SK-N-SH (cell line): ENCODE measurements around the gene SEMA3C.

Experiments used
- EP300 ChIP-seq, 2 experiments: IDR thresholded peaks; 2 replicates each; pipeline versions ENCODE4 v1.4.0 to v1.6.1; 2012; ENCODE audit warnings: borderline replicate concordance in 1 of 2, low read depth in 1 of 2, low read length in 1 of 2
- FOXJ3 ChIP-seq: sonication (generic); formaldehyde crosslinking; IDR thresholded peaks from 2 replicates; pipeline ENCODE4 v1.5.1; 2020; ENCODE audit warnings: mild to moderate bottlenecking, missing genetic modification reagents
- GABPA ChIP-seq: IDR thresholded peaks from 2 replicates; pipeline ENCODE4 v1.4.0; 2012; ENCODE audit warnings: low read depth, mild to moderate bottlenecking
- GATA2 ChIP-seq: sonication (generic); formaldehyde crosslinking; IDR thresholded peaks from 2 replicates; pipeline ENCODE4 v1.5.0; 2020; ENCODE audit warnings: mild to moderate bottlenecking, missing genetic modification reagents
- JUND ChIP-seq: IDR thresholded peaks from 2 replicates; pipeline ENCODE4 v1.4.0; 2012
- NRF1 ChIP-seq: IDR thresholded peaks from 2 replicates; pipeline ENCODE4 v1.6.1; 2012; ENCODE audit warnings: low read depth, mild to moderate bottlenecking, low read length
- POLR2AphosphoS5 ChIP-seq: IDR thresholded peaks from 2 replicates; pipeline ENCODE4 v1.6.1; 2012; ENCODE audit warnings: low read depth, low read length
- RAD21 ChIP-seq: IDR thresholded peaks from 2 replicates; pipeline ENCODE4 v1.6.1; 2012; ENCODE audit warnings: mild to moderate bottlenecking, low read length
- RCOR1 ChIP-seq: fragments of 150-350 bp; IDR thresholded peaks from 2 replicates; pipeline ENCODE4 v1.6.1; 2017; ENCODE audit warnings: antibody characterized with exemption, low read length
- SIN3A ChIP-seq: IDR thresholded peaks from 2 replicates; pipeline ENCODE4 v1.6.1; 2012; ENCODE audit warnings: low read depth, mild to moderate bottlenecking, low read length, moderate library complexity, borderline replicate concordance
- SMC3 ChIP-seq: IDR thresholded peaks from 2 replicates; pipeline ENCODE4 v1.6.1; 2012; ENCODE audit warnings: low read depth, low read length, improper control_type of control experiment
- TEAD4 ChIP-seq: IDR thresholded peaks from 2 replicates; pipeline ENCODE4 v1.4.0; 2012; ENCODE audit warnings: mild to moderate bottlenecking, borderline replicate concordance; ENCODE audit not compliant: insufficient read depth
- TF ChIP-seq, protein P1 (sequence below): fragments of 200-600 bp; sonication (generic); IDR thresholded peaks from 2 replicates; pipeline ENCODE4 v1.6.1; 2017; ENCODE audit warnings: antibody characterized with exemption, mild to moderate bottlenecking, moderate library complexity
- TF ChIP-seq, protein P2 (sequence below): IDR thresholded peaks from 2 replicates; pipeline ENCODE4 v1.4.0; 2012; ENCODE audit warnings: low read depth, borderline replicate concordance

DNA sequence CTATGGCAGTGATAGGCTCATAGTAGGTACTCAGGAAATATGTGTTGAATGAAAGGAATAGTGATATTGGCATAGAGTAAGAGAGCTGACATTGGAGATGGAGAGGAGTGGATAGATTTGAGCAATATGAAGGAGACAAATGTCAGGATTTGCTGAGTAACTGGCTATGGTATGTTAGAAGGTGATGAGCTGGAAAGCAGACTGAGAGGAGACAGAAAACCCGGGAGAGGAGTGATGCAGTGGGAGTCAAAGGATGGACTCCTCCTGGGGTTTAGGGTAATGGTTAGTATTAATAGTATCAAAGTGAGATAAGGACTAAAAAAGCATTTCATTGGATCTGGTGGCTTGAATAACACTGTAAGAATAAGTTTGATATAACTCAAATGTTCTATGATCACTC is 215.6 kb downstream of the SEMA3C start:
- no peak for TF ChIP-seq SMC3
- no peak for TF ChIP-seq EP300 (IDR thresholded peaks at IDR 0.05; ENCODE audit: borderline replicate concordance in 1 of 2, low read depth in 1 of 2, low read length in 1 of 2)
- TF ChIP-seq, protein P1, sequence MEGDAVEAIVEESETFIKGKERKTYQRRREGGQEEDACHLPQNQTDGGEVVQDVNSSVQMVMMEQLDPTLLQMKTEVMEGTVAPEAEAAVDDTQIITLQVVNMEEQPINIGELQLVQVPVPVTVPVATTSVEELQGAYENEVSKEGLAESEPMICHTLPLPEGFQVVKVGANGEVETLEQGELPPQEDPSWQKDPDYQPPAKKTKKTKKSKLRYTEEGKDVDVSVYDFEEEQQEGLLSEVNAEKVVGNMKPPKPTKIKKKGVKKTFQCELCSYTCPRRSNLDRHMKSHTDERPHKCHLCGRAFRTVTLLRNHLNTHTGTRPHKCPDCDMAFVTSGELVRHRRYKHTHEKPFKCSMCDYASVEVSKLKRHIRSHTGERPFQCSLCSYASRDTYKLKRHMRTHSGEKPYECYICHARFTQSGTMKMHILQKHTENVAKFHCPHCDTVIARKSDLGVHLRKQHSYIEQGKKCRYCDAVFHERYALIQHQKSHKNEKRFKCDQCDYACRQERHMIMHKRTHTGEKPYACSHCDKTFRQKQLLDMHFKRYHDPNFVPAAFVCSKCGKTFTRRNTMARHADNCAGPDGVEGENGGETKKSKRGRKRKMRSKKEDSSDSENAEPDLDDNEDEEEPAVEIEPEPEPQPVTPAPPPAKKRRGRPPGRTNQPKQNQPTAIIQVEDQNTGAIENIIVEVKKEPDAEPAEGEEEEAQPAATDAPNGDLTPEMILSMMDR: no peak
- TF ChIP-seq FOXJ3: no peak
- no peak for TF ChIP-seq SIN3A
- TF ChIP-seq, protein P2, sequence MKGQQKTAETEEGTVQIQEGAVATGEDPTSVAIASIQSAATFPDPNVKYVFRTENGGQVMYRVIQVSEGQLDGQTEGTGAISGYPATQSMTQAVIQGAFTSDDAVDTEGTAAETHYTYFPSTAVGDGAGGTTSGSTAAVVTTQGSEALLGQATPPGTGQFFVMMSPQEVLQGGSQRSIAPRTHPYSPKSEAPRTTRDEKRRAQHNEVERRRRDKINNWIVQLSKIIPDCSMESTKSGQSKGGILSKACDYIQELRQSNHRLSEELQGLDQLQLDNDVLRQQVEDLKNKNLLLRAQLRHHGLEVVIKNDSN: no peak
- TF ChIP-seq TEAD4: no peak
- no peak for TF ChIP-seq GABPA
- no peak for TF ChIP-seq JUND
- TF ChIP-seq GATA2 (CRISPR knock-in tag): no peak
- TF ChIP-seq RCOR1: no peak
- no peak for TF ChIP-seq NRF1
- no peak for TF ChIP-seq POLR2AphosphoS5
- no peak for TF ChIP-seq RAD21
